ENCODE results near the gene CDK5.

Gene CDK5

DNA sequence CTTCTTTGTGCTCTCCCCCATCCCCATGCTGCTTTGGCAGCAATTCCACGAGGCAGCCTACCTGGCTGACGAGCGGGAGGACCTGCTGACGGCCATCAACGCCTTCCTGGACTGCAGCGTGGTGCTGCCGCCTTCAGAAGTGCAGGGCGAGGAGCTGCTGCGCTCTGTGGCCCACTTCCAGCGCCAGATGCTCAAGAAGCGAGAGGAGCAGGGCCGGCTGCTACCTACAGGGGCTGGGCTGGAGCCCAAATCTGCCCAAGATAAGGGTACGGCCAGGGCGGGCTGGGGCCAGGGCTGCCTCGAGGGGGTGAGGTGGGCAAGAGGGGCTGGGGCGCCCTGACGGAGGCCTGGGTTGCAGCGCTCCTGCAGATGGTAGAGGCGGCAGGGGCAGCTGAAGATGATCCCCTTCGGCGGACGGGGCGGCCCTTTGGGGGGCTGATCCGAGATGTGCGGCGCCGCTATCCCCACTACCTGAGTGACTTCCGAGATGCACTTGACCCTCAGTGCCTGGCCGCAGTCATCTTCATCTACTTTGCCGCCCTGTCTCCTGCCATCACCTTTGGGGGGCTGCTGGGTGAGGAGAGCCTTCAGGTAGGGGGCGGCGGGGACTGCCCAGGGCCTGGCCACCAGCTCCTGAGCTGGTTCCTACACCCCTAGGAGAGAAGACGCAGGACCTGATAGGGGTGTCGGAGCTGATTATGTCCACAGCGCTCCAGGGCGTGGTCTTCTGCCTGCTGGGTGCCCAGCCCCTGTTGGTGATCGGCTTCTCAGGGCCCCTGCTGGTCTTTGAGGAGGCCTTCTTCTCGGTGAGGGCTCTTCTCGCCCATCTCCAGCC is 13.6 kb upstream of the CDK5 start:
- no peak for DNase-seq

DNA sequence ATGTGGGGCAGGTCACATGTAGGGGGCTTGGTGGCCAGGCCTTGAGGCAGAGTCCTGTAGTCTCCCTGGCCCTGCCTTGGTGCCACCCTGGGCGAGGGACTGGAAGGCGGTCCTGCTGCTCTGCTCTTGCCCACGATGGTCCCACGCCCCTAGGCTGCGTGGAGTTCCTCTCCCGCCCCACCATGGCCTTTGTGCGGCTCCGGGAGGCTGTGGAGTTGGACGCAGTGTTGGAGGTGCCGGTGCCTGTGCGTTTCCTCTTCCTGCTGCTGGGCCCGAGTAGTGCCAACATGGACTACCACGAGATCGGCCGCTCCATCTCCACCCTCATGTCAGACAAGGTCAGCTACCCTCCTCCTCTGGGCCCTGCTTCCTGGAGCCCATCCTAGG is 12.9 kb upstream of the CDK5 start:
- DNase-seq, result no peak

DNA sequence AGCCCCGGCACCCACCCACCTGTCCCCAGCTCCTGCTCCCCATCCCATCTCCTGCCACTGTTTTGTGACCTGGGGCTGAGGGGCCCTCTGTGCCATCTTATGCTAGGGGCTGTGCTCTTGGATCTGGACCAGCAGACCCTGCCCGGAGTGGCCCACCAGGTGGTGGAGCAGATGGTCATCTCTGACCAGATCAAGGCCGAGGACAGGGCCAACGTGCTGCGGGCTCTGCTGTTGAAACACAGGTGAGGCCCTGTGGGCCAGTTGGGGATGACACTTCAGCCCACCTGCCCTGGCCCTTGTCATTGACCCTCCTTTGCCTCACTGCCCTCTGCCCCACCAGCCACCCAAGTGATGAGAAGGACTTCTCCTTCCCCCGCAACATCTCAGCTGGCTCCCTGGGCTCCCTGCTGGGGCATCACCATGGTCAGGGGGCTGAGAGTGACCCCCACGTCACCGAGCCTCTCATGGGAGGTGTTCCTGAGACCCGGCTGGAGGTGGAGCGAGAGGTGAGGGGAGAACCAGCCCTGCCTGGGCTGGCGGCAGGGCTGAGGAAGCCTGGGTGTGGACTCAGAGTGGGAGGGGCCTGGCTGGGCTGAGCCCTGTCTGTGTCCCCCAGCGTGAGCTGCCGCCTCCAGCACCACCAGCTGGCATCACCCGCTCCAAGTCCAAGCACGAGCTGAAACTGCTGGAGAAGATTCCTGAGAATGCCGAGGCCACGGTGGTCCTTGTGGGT is 12.3 kb upstream of the CDK5 start:
- DNase-seq, result no peak

DNA sequence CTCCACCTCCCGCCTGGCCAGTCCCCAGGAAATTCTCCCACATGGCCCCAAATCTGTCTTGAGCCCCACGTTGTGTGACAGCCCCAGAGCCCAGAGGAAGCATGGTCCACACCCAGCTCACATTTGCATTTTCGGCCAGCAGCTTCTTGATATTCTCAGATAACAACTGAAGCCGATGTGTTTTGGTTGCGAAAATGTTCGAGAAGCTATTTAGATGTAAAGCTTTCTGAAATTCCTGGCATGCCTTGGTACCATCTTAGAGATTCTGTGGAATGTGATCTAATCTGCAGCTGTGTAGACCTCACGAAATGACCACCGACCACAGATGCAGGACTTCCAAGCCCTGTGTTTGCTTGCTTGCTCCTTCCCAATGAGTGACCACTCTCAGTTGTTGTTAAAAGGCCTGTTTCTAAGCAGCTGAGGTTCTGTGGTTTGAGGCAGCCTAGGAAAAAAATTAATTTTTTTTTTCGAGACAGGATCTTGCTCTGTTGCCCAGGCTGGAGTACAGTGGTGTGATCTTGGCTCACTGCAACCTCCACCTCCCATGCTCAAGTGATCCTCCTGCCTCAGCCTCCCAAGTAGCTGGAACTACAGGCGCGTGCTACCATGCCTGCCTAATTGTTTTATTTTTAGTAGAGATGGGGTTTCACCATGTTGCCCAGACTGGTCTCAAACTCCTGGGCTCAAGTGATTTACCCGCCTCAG is 10.5 kb upstream of the CDK5 start:
- no peak for DNase-seq

DNA sequence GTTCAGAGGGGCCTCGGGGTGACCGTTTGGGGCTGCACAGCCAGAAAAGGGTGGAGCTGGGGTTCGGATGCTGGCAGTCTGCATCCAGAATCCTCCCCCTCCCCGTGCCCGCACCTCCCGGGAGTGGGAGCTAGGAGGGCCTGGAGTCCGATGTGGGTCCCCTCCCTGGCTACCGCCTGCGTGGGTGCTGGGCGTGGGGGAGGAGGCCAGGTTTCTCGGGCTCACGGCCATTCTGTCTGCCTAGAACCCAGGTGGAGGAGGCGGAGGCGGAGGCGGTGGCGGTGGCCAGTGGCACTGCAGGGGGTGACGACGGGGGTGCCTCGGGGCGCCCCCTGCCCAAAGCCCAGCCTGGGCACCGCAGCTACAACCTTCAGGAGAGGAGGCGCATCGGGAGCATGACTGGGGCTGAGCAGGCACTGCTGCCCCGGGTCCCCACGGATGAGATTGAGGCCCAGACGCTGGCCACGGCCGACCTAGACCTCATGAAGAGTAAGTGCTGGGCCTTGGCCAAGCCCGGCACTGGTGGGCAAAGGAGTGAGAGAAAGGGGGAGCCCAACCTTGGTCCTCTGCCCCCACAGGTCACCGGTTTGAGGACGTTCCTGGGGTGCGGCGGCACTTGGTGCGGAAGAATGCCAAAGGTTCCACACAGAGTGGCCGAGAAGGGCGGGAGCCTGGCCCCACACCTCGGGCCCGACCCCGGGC is 8.7 kb upstream of the CDK5 start:
- no peak for DNase-seq

DNA sequence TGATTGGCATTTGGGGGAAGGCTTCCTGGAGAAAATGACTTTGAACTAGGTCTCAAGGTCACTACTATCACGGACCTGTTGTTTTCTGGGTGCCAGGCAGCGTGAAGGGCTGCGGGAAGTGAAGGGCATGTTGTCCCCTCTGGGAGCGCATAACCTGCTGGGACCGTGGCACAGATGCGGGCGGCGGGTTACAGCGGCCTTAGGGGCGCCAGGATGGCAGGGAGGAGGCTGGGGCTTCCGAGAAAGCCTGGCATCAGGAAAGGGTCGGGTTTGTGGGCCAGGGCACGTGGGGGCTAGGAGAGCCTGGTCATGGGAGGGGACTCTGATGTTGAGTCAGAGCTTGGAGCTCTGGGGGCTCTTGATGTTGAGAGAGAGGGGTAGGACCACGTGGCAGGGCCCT is 7.8 kb upstream of the CDK5 start:
- DNase-seq, result no peak

DNA sequence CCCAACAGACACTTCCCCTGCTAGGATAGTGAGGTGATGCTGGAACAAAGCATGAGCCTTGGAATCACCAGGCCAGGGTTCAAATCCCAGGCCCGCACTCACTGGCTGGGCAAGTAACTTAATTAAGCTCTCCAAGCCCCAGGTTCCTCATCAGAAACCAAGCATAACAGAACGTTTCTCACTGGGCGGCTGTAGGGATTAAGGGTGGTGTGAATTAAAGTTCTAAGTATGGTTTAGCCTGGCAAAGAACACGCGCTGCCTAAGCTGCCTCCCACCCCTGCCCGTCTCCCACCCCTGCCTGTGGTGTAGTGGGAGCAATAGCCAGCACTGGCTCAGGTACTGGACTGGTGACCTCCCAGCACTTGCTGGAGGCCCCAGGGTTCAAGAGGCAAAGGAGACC is 7.3 kb upstream of the CDK5 start:
- DNase-seq, result no peak

DNA sequence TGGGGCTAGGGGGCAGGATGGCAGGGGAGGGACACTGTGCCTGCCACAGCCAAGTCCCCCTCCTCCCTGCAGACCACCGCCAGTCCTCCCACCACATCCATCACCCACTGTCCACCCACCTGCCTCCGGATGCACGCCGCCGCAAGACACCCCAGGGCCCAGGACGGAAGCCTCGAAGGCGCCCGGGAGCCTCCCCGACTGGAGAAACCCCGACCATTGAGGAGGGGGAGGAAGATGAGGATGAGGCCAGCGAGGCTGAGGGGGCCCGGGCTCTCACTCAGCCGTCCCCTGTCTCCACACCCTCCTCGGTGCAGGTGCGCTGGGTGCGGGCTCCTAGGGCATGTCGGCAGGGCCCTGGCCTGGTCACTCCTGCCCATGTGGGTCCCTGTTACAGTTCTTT is 6.8 kb upstream of the CDK5 start:
- DNase-seq, result no peak

DNA sequence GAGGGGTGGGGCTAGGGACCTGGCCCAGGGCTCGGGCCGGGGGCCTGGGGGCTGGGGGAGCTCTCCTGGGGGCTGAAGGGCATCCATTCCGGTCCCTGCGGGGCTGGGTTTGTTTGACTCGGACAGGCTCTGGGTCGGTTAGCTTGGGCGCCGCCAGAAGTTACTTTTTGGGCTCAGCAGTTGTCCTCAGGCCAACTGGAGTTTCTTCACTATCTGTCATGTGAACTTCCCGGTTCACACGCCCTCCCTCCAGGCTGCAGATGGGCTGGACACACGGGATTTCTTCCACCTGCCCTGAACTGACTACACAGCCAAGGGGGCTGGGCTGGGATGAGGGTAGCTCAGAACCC is 5.5 kb upstream of the CDK5 start:
- DNase-seq, result no peak

DNA sequence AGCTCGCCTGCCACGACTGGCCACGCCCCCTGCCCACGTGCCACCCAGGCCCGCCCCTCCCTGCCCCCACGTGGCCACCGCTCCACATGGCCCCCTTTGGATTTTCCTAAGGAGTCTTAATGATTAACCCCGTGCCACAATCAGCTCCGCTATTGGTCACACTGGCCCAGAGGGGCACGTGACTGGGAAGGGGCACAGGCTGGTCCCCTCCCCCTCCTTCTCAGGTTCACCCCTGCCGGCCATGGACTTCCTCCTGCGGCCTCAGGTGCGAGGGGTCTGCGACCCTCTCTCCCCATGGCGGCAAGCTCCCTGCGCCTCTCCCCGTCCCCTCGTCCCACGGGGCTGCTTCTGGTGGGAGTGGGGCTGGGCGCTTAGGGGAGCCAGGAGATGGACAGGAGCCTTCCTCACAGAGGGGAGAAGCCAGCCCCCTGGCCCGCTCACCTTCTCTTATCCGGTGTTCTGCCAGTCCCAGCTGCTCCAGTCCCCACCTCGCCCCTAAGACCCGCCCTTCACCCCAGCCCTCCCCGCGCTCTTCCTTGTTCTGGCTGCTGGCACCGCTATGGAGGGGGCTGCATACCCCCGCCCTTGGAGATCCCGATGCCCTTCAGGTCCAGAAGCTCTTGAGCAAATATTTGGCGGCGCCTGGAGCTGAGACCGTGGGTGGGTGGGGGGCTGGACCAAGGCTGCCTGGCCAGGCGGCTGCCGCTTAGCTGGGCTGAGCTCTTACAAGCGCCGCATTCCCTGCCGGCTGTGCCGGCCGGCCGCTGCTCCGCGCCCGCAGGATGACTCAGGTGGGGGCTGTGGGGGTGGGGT is 4.9 kb upstream of the CDK5 start:
- no peak for DNase-seq

DNA sequence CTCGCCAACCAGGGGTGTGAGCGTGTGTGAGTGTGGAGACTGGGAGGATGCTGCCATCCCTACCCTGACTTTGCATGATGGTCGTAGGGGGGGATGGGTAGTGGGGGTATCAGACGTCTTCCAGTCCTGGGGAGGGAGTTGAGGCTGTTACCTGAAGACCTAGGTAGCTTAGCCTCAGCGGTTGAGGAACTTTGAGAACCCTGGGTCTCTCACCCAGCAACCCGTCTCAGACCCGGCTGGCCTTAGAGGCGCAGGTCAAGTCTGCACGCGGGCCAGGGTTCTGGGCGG is 4.4 kb upstream of the CDK5 start:
- DNase-seq, result no peak

DNA sequence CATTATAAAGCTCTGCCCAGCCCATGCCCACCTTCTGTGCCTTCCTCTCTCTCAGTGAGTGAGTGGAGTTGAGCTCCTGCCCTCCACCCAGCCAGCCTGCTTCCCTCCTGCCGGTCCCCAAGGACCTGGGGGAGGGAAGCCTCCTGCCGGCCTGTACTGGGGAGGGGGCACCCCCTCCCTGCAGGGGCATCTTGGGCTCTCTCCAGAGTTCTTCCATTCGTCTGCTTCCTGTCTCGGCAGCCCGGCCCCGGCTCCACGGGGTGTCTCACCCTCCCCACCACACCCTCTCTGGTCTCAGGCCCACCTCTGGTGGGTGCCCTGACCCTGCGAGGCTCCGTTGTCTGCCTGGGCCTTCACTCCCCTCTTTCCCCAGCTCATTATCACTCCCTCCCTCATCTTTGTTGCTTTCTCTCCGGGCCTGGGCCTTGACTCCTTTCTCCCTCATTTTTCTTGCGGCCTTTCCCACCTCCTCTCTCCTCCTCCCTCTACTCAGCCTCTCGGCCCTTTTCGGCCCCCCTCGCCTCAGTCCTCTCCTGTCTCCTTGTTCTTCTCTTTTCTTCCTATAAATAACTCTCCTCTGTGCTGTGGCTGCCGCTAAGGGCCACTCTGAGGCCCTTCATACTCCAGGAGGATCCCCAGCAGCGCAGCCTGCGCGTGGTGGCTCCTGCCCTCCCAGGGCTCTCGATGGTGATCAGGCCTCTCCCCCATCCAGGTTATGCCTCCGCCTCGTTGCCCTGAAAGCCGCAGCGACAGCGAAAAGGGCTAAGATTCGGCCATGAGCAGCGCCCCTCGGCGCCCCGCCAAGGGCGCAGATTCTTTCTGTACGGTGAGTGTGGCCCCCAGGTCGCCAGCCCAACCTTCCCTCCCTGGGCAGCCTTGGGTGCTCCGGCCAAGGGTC is 3.8 kb upstream of the CDK5 start:
- DNase-seq, result no peak

DNA sequence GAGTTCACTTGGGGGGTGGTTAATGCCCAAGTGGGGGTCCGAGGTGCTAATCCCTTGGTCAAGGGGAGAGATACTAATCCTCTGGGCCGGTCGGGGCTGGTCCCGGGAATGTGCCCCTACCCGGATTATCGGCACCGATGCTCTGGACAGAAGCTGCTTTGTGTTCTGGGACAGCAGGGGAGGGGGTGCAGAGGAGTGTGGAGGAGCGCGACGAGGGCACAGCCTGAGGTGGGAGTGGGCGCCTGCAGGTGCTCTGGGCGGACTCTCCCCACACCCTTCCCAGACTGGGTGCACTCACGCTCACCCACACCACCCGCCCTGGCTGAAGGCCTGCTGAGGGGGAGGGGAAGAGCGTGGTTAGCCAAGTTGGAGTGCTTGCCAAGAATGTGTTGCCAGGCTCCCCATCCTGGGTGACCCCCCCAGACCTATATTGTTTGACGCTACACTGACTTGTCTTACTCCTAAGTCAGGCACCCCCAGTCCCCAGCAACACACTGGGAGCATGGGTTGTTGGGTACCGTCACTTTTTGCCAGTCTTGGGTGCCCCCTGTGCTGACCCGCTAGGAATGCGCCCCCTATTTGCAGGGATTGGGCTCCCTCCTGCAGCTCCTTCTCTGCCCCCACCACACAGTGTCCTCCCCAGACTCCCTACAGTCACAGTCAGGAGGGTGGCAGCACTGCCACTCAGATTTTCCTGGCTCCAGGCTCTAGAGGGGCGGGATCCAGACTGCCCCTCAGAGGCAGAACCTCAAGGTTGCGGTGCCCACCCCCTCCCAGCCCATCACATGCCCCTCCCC is 2.9 kb upstream of the CDK5 start:
- no peak for DNase-seq

DNA sequence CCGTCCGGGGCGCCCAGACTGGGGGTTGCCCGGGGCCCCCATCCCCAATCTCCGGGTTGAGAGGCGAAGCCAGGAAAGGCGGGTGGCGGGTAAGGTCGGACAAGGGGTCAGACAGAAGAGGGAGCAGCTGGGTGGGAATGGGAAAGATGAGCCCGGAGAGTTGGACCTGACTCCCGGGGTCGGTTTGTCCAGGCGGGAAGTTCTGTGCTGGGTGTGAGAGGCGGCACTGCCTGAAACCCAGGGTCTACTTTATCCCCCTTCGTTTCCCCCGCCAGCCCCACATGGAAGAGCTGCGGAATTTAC is 2.4 kb upstream of the CDK5 start:
- no peak for DNase-seq

DNA sequence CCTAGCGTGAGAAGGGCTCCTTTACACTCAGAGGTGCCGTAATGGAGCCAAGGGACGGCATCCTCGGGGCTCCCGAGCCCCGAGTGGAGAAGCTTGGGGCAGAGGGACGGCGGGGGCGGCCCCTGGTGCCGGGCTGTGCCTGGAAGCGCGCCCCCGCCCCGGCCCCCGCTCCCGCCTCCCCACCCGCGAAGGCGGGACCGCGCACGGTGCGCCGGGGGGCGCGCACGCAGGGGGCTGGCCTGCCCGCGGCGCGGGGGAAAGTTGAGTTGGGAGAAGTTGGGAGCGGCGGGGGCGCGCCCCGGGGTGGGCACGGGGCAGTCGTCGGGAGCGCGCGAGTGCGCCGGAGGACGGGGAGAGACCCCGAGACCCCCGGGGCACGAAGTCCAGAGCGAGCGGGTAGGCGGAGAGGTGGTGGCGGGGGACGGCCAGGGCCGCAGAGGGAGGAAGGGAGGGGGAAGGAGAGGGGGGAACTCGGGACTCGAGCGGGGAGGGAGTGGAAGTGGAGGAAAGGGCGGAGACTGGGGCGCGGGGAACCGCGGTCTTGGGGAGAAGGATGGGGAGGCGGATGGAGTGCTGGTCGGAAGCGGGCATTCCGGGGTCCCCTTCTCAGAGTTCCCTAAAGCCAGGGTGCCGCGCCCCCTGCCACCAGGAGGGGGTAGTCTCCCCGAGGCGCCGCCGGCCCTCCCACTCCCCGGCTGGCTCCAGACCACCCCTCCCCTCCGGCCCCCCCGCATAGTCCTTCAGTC is 1.8 kb upstream of the CDK5 start, which contains the start of gene SLC4A2:
Gene SLC4A2, plus strand, starts transcription at position 223 of the 746 bp plus-strand sequence. CDS start 2,399 bp downstream, outside the sequence.
- DNase-seq, result no peak

DNA sequence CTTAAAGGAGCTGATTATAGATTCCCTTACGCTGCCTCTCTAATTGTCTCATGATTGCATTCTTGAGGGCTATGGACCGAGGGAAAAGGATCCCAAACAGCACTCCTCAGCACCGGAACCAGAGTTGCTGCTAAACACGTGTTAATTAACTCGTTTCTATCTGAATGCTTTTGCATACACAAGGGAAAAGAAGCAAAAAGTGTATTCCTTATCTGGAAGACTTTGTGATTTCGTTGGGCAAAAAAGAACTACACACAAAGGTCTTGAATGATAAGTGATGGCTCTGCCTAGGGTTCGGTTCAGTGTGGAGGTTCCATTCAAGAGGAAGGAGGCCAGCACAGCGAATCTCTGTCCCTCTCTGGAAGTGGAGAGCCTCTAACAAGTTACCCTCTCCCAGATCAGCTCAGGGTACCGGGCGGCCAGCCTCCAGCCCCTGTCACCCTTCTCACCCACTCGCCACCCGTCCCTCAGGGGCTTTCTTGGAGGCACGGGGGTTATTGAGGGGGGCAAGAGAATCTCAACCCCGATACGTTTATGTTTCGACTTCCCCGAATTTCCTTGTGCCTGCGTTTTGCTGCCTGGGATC is 1.2 kb upstream of the CDK5 start:
- no peak for DNase-seq

DNA sequence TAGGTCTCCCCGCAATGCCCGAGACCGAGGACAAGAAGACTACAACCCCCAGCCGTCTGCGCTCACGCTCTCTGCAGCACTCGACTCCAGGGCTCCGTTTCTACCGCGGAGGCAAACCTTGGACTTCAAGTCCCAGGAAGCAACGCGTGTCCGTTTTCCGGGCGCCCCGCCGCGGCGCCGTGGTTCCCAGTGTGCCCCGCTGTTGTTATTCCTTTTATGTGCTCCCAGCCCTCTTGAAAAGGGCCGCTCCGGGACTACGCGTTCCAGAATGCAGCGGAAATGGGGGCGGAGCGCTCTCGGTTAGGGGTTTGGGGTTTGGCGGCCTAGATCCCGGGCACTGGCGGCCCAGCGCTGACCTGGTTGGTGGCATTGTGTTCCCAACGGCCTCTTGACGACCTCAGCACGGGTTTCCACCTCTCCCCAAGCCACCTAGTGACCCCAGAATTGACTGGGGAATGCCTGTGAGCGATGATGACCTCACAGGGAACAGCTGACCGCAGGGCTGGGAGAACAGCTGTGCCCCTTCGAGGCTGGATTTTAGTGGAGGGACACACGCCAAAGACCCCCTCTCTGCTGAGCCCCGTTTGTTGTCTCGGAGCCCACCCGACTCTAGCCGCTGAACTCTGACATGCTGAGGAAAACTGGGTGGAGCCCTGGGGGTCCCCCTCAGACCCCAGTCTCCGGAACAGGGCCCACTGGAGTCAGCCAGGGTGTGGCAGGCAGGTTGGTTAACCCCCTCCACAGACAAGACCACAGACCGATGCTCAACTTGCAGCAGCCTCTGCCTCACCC is 488 bp upstream of the CDK5 start:
- DNase-seq, result peak; percentile 98

DNA sequence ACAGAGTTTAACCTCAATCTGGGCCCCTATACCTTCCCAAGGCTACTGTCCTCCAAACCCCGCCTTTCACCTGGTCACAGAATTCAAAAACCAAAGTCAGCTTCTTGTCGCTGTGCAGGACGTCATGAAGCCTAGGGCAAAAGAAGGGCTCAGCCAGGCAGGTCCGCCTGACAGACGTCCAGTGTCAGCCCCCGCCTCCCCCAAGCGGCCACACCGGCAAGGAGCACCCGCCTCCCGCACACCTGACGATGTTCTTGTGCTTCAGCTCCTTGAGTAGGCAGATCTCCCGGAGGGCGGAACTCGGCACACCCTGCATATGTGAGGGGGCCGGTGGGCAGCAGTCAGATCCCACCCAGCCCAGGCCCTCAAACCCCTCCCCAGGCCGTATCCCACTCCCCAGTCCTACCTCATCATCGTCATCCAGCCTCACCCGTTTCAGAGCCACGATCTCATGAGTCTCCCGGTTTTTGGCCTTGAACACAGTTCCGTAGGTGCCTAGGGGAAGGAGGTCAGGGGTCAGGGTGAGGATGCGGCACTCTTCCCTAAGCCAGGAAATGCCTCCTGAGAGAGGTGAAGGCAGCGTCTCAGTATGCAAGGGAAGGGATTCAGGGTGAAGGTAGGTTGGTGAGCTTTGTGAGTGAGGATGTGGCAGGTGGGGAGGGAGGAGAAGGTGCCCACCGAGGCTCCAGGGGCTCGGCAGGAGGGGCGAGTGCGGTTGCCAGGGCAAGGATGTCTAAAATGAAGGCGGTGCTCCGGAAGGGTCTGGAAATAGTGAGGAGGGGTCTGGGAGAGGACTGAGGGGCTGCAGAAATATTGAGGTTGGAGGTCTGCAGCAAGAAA is 811 bp downstream of the CDK5 start:
- DNase-seq, result no peak

Measured in SHP77 treated with DMSO at 0.1 percent for 48 hours (cell line).